GM21528 (cell line): ENCODE measurements around the gene NEMP2.

Source experiments
- ATAC-seq: cut with Tn5 transposase; IDR thresholded peaks from one replicate; pipeline ENCODE4 v1.9.1; 2021; ENCODE audit warnings: mild to moderate bottlenecking, moderate library complexity; ENCODE audit not compliant: unreplicated experiment, low FRiP score

NEMP2 gene

DNA sequence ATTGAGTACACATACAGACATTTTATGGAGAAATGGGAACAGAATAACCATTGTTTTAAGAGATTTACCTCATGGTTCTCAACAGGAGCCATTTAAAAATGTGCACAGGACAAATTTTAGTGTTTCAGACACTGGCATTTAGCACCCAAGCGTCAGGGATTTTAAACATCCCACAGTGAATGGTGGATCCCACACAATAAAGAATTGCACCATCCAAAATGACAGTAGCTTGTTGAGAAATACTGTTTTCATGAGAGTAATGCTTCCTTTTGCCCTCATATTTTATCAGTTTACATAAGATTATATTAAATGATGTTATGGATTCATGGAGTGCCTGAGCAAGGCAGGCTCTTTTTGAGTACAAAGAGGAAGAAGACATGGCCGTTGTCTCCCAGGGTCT lies 72.3 kb downstream of the NEMP2 start:
- no peak for ATAC-seq

GRCh38 chr2:190460487-190460886 lies 74.0 kb downstream of the NEMP2 start:
- no peak for ATAC-seq

GRCh38 chr2:190459881-190460280 lies 74.6 kb downstream of the NEMP2 start:
- ATAC-seq = no peak

DNA sequence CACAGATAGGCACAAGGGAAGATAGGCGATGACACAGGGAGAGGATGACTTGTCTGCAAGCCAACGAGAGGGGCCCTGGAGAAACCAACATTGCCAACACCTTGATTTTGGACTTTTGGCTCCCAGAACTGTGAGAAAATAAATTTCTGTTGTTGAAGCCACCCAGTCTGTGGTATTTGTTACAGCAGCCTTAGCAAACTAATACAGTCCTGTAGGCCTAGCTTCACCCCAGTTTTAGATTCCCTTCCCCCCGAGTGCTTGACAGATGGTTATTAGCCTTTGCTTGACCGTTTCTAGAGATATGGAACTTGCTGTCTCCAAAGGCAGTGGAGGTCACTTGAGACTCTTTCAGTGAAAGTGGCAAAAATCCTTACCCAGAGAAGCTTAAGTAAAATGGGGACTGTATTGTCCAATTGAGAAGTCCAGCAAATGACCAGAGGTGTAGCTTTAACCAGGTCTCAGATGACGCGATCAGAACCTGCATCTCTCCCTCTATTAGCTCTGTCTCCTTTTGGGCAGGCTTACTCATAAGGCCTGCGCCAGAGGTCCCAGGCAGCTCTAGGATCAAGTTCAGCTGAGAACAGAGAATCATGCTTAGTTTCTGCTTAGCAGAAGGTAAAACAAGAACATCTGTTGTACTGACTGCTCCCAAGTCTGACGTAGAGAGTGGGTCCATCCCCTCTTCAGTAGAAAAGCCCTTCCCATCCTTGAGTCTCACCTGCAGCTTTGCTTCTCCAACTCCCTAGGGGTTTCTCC lies 76.0 kb downstream of the NEMP2 start:
- ATAC-seq = no peak

- ATAC-seq = no peak
These were observed 77.3 kb downstream of the NEMP2 start for GRCh38 chr2:190457256-190457655.

DNA sequence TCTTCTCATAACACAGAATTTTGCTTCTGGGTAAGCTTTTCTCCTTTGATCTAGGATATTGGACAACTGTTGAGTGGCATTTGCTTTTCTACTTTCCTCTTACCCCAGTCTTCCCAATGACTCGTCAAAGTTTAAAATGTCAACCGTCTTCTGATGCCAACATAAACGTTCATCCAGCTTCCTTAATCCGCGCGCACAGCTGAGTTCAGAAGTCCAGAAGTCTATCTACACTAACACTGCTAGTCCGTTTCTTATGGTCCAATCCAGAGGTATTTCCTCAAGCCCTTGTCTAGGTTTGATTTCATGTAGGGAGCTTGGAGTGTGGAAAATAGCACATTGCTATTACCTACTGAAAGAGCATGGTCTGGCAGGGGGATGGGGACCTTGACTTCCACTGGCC lies 77.7 kb downstream of the NEMP2 start:
- ATAC-seq = no peak

DNA sequence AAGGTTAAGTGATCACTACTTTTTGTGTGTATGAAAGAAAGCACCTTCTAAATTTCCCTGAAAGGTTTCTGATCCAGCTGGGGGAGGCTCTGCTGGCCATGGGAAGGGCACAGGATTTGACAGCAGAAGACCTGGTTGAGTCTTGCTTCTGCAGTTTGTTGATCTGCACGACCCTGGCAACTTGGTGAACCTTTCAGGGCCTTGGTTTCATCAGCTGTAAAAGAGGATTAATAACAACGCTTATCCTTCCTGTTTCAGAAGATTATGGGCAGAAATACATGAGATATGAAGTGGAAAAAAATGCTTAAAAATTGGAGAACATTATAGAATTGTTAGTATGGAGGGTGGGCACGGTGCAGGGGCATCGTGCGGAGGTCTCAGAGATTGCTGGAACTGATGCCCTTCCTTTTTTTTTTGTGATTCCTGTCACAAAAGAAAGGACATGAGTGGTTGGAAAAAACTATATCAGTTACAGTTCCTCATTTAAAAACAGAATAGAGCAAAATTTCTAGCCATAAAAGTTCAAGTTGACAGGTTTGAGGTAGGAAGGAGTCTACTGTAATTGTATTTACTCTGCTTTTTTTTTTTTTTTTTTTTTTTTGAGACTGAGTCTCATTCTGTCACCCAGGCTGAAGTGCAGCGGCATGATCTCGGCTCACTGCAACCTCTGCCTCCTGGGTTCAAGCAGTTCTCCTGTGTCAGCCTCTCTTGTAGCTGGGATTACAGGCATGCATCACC lies 79.0 kb downstream of the NEMP2 start:
- no peak for ATAC-seq

- no peak for ATAC-seq
These were observed 79.7 kb downstream of the NEMP2 start for GRCh38 chr2:190454795-190455194.
